Measurements from ENCODE around the gene CFAP54. TPM values are rescaled to one million over a fixed set of nuclear protein-coding genes. Genes with fewer than 3 reads are reported as not detected.

The CFAP54 gene
- total and polyA plus RNA-seq, 2 experiments from 2014 or later = 0.07 to 0.76 TPM

- no peak for ATAC-seq
- Mint-ChIP-seq H3K27ac (no peak overlapping the region), H3K4me1 (peaks cover 4% of the 10 kb centered on the region; the same call in 2 of the 3 replicates), H3K4me3 (no peak overlapping the region), H3K27me3 (ENCODE audit: insufficient read depth, low read depth, poor library complexity) (no peaks in the 10 kb centered on the region), H3K36me3 (ENCODE audit: low read depth) (no peaks in the 10 kb centered on the region), H3K9me3 (no peaks in the 10 kb centered on the region)
- Histone ChIP-seq H3K36me3 (ENCODE audit: insufficient read depth) (no peaks in the 10 kb centered on the region), H3K79me2 (replicated peaks; ENCODE audit: insufficient read depth) (no peaks in the 10 kb centered on the region), H3K27me3 (ENCODE audit: insufficient read depth) (no peaks in the 10 kb centered on the region), H3K4me3 (no peak overlapping the region), H3K27ac (ENCODE audit: low read depth) (no peak overlapping the region), H2AFZ (peak overlapping the region; percentile 86; the same call in 1 of the 2 replicates), H3K4me2 (no peak overlapping the region), H3F3A (replicated peaks; ENCODE audit: low read depth) (no peaks in the 10 kb centered on the region), H3K4me1 (ENCODE audit: insufficient read depth) (peaks cover 5% of the 10 kb centered on the region; the same call in 1 of the 2 replicates), H3K9me2 (ENCODE audit: insufficient read depth) (no peaks in the 10 kb centered on the region), H4K20me1 (replicated peaks; ENCODE audit: insufficient read depth) (no peaks in the 10 kb centered on the region)
- DNase-seq (ENCODE audit: low spot score) = peak; percentile 10
- no peak for TF ChIP-seq JUNB (IDR thresholded peaks at IDR 0.05; ENCODE audit: unreplicated experiment)
- no peak for TF ChIP-seq CTCF (conservative IDR thresholded peaks at IDR 0.05; ENCODE audit: low read depth in 2 of 2)
- TF ChIP-seq REST (IDR thresholded peaks at IDR 0.05; ENCODE audit: unreplicated experiment) = no peak
- no peak for TF ChIP-seq ZNF462 (CRISPR knock-in tag; IDR thresholded peaks at IDR 0.05)
- no peak for TF ChIP-seq POLR2AphosphoS5 (IDR thresholded peaks at IDR 0.05; ENCODE audit: low read depth)
- no peak for TF ChIP-seq CREB1 (CRISPR knock-in tag; IDR thresholded peaks at IDR 0.05; ENCODE audit: low read depth)
Observed at GRCh38 chr12:96478011-96478410, 11.4 kb upstream of the CFAP54 start.
